Measurements from ENCODE around the gene IL17REL.

Gene IL17REL

GRCh38 chr22:49958366-49958921 lies 54.1 kb downstream of the IL17REL start:
- Histone ChIP-seq H3K14ac (ENCODE audit: low read length) (peak overlapping the region; percentile 21), H3K4me2 (ENCODE audit: insufficient read depth, low read length, poor library complexity, severe bottlenecking) (no peak overlapping the region), H3K27ac (replicated peaks; ENCODE audit: low read length) (no peak overlapping the region), H3K4me1 (ENCODE audit: control insufficient read depth in 2 of 2, insufficient read depth in 1 of 2, low read depth in 1 of 2, low read length in 2 of 2) (peaks cover 16 to 23% of the 10 kb centered on the region in 2 donors), H2AK5ac (ENCODE audit: low read depth, low read length) (peak overlapping the region; percentile 100), H3K4me3 (ENCODE audit: low read length in 2 of 2) (no peak overlapping the region), H3K36me3 (replicated peaks in 1 of 2; ENCODE audit: control insufficient read depth in 2 of 2, insufficient read depth in 2 of 2, low read length in 2 of 2) (peaks cover 9 to 18% of the 10 kb centered on the region in 2 donors), H3K9ac (ENCODE audit: low read depth, low read length, poor library complexity) (no peak overlapping the region), H2BK120ac (ENCODE audit: low read depth, low read length) (no peak overlapping the region), H2BK12ac (ENCODE audit: low read length) (peak overlapping the region; percentile 93), H3K27me3 (ENCODE audit: control insufficient read depth in 3 of 3, insufficient read depth in 3 of 3, low read depth in 1 of 3, low read length in 3 of 3) (peaks cover 0 to 7% (median 2%) of the 10 kb centered on the region in 3 experiments), H3K4ac (ENCODE audit: low read length) (no peak overlapping the region), H3K79me1 (ENCODE audit: low read depth, low read length) (peaks cover 23% of the 10 kb centered on the region), H3K18ac (ENCODE audit: low read length) (peak overlapping the region; percentile 88), H2BK5ac (ENCODE audit: low read length) (no peak overlapping the region), H3K9me3 (replicated peaks in 1 of 2; ENCODE audit: control insufficient read depth in 2 of 2, insufficient read depth in 1 of 2, low read depth in 1 of 2, low read length in 2 of 2) (no peaks in the 10 kb centered on the region), H4K8ac (ENCODE audit: low read depth, low read length) (no peak overlapping the region), H2AFZ (ENCODE audit: low read length) (peak overlapping the region; percentile 23), H3K23ac (ENCODE audit: low read depth, low read length, poor library complexity) (peak overlapping the region; percentile 53), H2BK15ac (ENCODE audit: low read length) (peak overlapping the region; percentile 94), H4K91ac (ENCODE audit: low read depth, low read length, poor library complexity) (no peak overlapping the region)
- WGBS, 2 donors (ENCODE audit: extremely low coverage in 2 of 2, insufficient read length in 2 of 2, insufficient replicate concordance in 1 of 2) = no CpG with 5 or more reads among the region's 16 CpGs
- DNase-seq (ENCODE audit: low spot score) = no peak

DNA sequence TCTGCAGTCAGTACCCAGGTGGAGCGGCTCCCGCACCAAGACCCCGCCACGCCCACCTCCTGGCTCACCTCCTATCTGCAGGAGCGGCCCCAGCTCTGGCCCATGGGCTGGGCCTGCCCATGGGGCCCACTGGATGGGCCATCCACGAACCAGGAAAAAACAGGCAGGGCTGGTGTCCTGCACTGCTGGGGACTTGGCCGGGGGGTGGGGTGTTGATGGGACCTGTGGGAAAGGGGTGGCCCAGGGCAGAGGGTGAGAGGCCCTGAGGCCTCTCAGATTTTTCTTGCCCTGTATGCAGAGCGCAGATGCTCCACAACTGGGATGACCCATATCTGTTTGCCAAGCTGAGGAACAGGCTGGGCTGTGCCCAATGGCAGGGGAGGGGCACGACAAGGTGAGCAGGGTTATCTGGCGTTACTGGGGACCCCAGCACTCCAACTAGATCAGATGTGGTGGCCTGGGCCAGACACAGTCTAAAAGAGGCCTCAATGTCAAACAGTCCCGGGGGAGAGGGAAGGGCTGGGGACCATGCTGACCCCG lies 54.7 kb downstream of the IL17REL start:
- Histone ChIP-seq H3K4me2 (ENCODE audit: insufficient read depth, low read length, poor library complexity, severe bottlenecking) (no peak overlapping the region), H3K9ac (ENCODE audit: low read depth, low read length, poor library complexity) (peak overlapping the region; percentile 44), H3K27ac (replicated peaks; ENCODE audit: low read length) (no peak overlapping the region), H2BK120ac (ENCODE audit: low read depth, low read length) (no peak overlapping the region), H3K36me3 (replicated peaks in 1 of 2; ENCODE audit: control insufficient read depth in 2 of 2, insufficient read depth in 2 of 2, low read length in 2 of 2) (peaks cover 4 to 12% of the 10 kb centered on the region in 2 donors), H3K9me3 (replicated peaks in 1 of 2; ENCODE audit: control insufficient read depth in 2 of 2, insufficient read depth in 1 of 2, low read depth in 1 of 2, low read length in 2 of 2) (no peaks in the 10 kb centered on the region), H3K27me3 (ENCODE audit: control insufficient read depth in 3 of 3, insufficient read depth in 3 of 3, low read depth in 1 of 3, low read length in 3 of 3) (peaks cover 0 to 7% (median 2%) of the 10 kb centered on the region in 3 experiments), H3K18ac (ENCODE audit: low read length) (peak overlapping the region; percentile 8), H3K4me3 (ENCODE audit: low read length in 2 of 2) (no peak overlapping the region), H4K91ac (ENCODE audit: low read depth, low read length, poor library complexity) (no peak overlapping the region), H3K4ac (ENCODE audit: low read length) (no peak overlapping the region), H3K14ac (ENCODE audit: low read length) (no peak overlapping the region), H3K23ac (ENCODE audit: low read depth, low read length, poor library complexity) (no peak overlapping the region), H4K8ac (ENCODE audit: low read depth, low read length) (no peak overlapping the region), H3K79me1 (ENCODE audit: low read depth, low read length) (peaks cover 19% of the 10 kb centered on the region), H2AFZ (ENCODE audit: low read length) (no peak overlapping the region), H2AK5ac (ENCODE audit: low read depth, low read length) (peak overlapping the region; percentile 24), H2BK5ac (ENCODE audit: low read length) (no peak overlapping the region), H2BK15ac (ENCODE audit: low read length) (peak overlapping the region; percentile 94), H2BK12ac (ENCODE audit: low read length) (no peak overlapping the region), H3K4me1 (ENCODE audit: control insufficient read depth in 2 of 2, insufficient read depth in 1 of 2, low read depth in 1 of 2, low read length in 2 of 2) (peaks cover 15 to 23% of the 10 kb centered on the region in 2 donors)
- WGBS, 2 donors (ENCODE audit: extremely low coverage in 2 of 2, insufficient read length in 2 of 2, insufficient replicate concordance in 1 of 2) = no CpG with 5 or more reads among the region's 12 CpGs
- DNase-seq (ENCODE audit: low spot score) = no peak

GRCh38 chr22:49956914-49957825 lies 55.4 kb downstream of the IL17REL start:
- Histone ChIP-seq H3K36me3 (replicated peaks in 1 of 2; ENCODE audit: control insufficient read depth in 2 of 2, insufficient read depth in 2 of 2, low read length in 2 of 2) (peaks cover 0 to 5% of the 10 kb centered on the region in 2 donors), H2AFZ (ENCODE audit: low read length) (no peak overlapping the region), H2BK120ac (ENCODE audit: low read depth, low read length) (peak overlapping the region; percentile 47), H2BK5ac (ENCODE audit: low read length) (no peak overlapping the region), H3K9ac (ENCODE audit: low read depth, low read length, poor library complexity) (peak overlapping the region; percentile 44), H3K4me3 (ENCODE audit: low read length in 2 of 2) (no peak overlapping the region), H4K91ac (ENCODE audit: low read depth, low read length, poor library complexity) (no peak overlapping the region), H4K8ac (ENCODE audit: low read depth, low read length) (peak overlapping the region; percentile 43), H3K79me1 (ENCODE audit: low read depth, low read length) (peaks cover 15% of the 10 kb centered on the region), H2BK12ac (ENCODE audit: low read length) (peak overlapping the region; percentile 73), H3K14ac (ENCODE audit: low read length) (no peak overlapping the region), H3K27ac (replicated peaks; ENCODE audit: low read length) (no peak overlapping the region), H3K9me3 (replicated peaks in 1 of 2; ENCODE audit: control insufficient read depth in 2 of 2, insufficient read depth in 1 of 2, low read depth in 1 of 2, low read length in 2 of 2) (no peaks in the 10 kb centered on the region), H3K27me3 (ENCODE audit: control insufficient read depth in 3 of 3, insufficient read depth in 3 of 3, low read depth in 1 of 3, low read length in 3 of 3) (peaks cover 0 to 7% (median 2%) of the 10 kb centered on the region in 3 experiments), H3K4ac (ENCODE audit: low read length) (no peak overlapping the region), H3K4me1 (ENCODE audit: control insufficient read depth in 2 of 2, insufficient read depth in 1 of 2, low read depth in 1 of 2, low read length in 2 of 2) (peaks cover 14 to 24% of the 10 kb centered on the region in 2 donors), H2BK15ac (ENCODE audit: low read length) (peak overlapping the region; percentile 98), H3K18ac (ENCODE audit: low read length) (peak overlapping the region; percentile 83), H3K23ac (ENCODE audit: low read depth, low read length, poor library complexity) (no peak overlapping the region), H3K4me2 (ENCODE audit: insufficient read depth, low read length, poor library complexity, severe bottlenecking) (no peak overlapping the region), H2AK5ac (ENCODE audit: low read depth, low read length) (peak overlapping the region; percentile 82)
- no CpG with 5 or more reads among the region's 20 CpGs for WGBS, 2 donors (ENCODE audit: extremely low coverage in 2 of 2, insufficient read length in 2 of 2, insufficient replicate concordance in 1 of 2)
- DNase-seq (ENCODE audit: low spot score) = no peak

DNA sequence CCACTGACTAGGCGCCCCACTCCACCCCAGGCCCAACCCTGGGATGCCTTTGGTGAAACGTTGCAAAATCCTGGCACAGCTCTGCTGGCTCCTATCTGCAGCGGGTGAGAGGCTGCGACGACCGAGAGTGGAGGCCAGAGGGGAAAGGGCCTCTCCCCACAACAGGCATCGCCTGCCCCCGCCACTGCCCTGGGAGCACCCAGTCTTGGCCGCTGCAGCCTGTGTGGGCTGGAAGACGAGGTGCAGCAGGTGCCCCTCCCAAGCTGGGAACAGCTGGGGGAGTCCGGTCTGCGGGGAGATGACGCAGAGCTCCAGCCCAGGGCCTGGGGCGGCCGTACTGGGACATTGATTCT lies 56.2 kb downstream of the IL17REL start:
- H4K91ac ChIP-seq (ENCODE audit: low read depth, low read length, poor library complexity) = peak overlapping the region; percentile 53
- no peak for DNase-seq (ENCODE audit: low spot score)
- WGBS, 2 donors (ENCODE audit: extremely low coverage in 2 of 2, insufficient read length in 2 of 2, insufficient replicate concordance in 1 of 2) = no CpG with 5 or more reads among the region's 15 CpGs

More for the DNA sequence above, 56.2 kb downstream of the IL17REL start:
- H3K4me2 ChIP-seq (ENCODE audit: insufficient read depth, low read length, poor library complexity, severe bottlenecking) = no peak overlapping the region
- peak overlapping the region; percentile 47 for H2BK120ac ChIP-seq (ENCODE audit: low read depth, low read length)
- peak overlapping the region; percentile 71 for H3K18ac ChIP-seq (ENCODE audit: low read length)
- H3K4me1 ChIP-seq (ENCODE audit: control insufficient read depth in 2 of 2, insufficient read depth in 1 of 2, low read depth in 1 of 2, low read length in 2 of 2) = peaks cover 21 to 32% of the 10 kb centered on the region in 2 donors
- H3K23ac ChIP-seq (ENCODE audit: low read depth, low read length, poor library complexity) = no peak overlapping the region
- no peaks in the 10 kb centered on the region for H3K36me3 ChIP-seq (replicated peaks in 1 of 2; ENCODE audit: control insufficient read depth in 2 of 2, insufficient read depth in 2 of 2, low read length in 2 of 2)
- H2BK15ac ChIP-seq (ENCODE audit: low read length) = peak overlapping the region; percentile 98
- H3K9ac ChIP-seq (ENCODE audit: low read depth, low read length, poor library complexity) = no peak overlapping the region
- no peak overlapping the region for H2AFZ ChIP-seq (ENCODE audit: low read length)
- H3K27me3 ChIP-seq (ENCODE audit: control insufficient read depth in 3 of 3, insufficient read depth in 3 of 3, low read depth in 1 of 3, low read length in 3 of 3) = peaks cover 0 to 7% (median 0%) of the 10 kb centered on the region in 3 experiments
- H2AK5ac ChIP-seq (ENCODE audit: low read depth, low read length) = peak overlapping the region; percentile 82
- H3K14ac ChIP-seq (ENCODE audit: low read length) = no peak overlapping the region
- H3K4me3 ChIP-seq (ENCODE audit: low read length in 2 of 2) = no peak overlapping the region
- H2BK5ac ChIP-seq (ENCODE audit: low read length) = peak overlapping the region; percentile 53
- no peak overlapping the region for H3K4ac ChIP-seq (ENCODE audit: low read length)
- no peak overlapping the region for H3K27ac ChIP-seq (replicated peaks; ENCODE audit: low read length)
- no peak overlapping the region for H4K8ac ChIP-seq (ENCODE audit: low read depth, low read length)
- H3K79me1 ChIP-seq (ENCODE audit: low read depth, low read length) = peaks cover 10% of the 10 kb centered on the region
- H3K9me3 ChIP-seq (replicated peaks in 1 of 2; ENCODE audit: control insufficient read depth in 2 of 2, insufficient read depth in 1 of 2, low read depth in 1 of 2, low read length in 2 of 2) = no peaks in the 10 kb centered on the region
- peak overlapping the region; percentile 94 for H2BK12ac ChIP-seq (ENCODE audit: low read length)

All from neuronal stem cell (in vitro differentiated cells).